OCI-LY3 (cell line): Measurements from ENCODE around the gene DSE.

ENCODE experiments used
- EZH2phosphoT487 ChIP-seq: fragments of 200-600 bp; shearing (Covaris generic); IDR thresholded peaks from 2 replicates; pipeline ENCODE4 v1.6.1; 2018; ENCODE audit warnings: antibody characterized with exemption, mixed run types, low read depth
- TF ChIP-seq, protein P1 (sequence below): fragments of 200-600, 300-600 bp; sonication (generic); IDR thresholded peaks from 2 replicates; pipeline ENCODE4 v1.5.1; 2014; ENCODE audit warnings: antibody characterized with exemption, low read length, low read depth

DNA sequence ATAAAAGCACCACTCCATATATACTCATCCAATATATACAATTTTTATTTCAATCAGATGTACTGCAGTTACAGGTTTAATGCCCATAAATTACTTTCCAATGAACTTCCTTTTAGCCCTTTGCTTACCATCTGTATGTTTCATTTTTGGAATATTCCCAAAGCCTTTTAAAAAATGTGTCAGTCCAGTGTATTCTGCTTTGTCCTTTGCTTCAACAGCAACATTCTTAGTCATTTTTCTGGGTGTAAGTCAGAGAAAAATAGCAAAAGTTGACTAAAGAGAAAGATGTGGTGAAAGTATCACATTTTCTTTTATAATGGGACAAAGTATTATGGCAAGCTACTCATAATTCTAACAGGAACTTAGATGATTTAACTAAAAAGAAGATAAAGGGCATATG, 15.2 kb downstream of the DSE start:
- TF ChIP-seq, protein P1, sequence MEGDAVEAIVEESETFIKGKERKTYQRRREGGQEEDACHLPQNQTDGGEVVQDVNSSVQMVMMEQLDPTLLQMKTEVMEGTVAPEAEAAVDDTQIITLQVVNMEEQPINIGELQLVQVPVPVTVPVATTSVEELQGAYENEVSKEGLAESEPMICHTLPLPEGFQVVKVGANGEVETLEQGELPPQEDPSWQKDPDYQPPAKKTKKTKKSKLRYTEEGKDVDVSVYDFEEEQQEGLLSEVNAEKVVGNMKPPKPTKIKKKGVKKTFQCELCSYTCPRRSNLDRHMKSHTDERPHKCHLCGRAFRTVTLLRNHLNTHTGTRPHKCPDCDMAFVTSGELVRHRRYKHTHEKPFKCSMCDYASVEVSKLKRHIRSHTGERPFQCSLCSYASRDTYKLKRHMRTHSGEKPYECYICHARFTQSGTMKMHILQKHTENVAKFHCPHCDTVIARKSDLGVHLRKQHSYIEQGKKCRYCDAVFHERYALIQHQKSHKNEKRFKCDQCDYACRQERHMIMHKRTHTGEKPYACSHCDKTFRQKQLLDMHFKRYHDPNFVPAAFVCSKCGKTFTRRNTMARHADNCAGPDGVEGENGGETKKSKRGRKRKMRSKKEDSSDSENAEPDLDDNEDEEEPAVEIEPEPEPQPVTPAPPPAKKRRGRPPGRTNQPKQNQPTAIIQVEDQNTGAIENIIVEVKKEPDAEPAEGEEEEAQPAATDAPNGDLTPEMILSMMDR, result no peak
- TF ChIP-seq EZH2phosphoT487, result no peak
